Activated naive CD8-positive, alpha-beta T cell treated with anti-CD3 and anti-CD28 coated beads, Interleukin-2, amount 50 U/mL, for 24 hours (primary cell): ENCODE data around the gene MFSD2B.

Source experiments
- ATAC-seq: fragments of 150-1000 bp; cut with Tn5 transposase; one replicate; pipeline ENCODE4 v1.10.0; 2021
- DNase-seq: peaks from one replicate; pipeline ENCODE4 v3.0.0; 2021
- H3K27ac Mint-ChIP-seq: one replicate; pipeline ENCODE4 v1.8.0; 2021; ENCODE audit warnings: mild to moderate bottlenecking, mixed read lengths
- H3K27me3 Mint-ChIP-seq: one replicate; pipeline ENCODE4 v1.8.0; 2021; ENCODE audit warnings: mixed read lengths
- H3K36me3 Mint-ChIP-seq: one replicate; pipeline ENCODE4 v1.8.0; 2021; ENCODE audit warnings: low read depth, mixed read lengths
- H3K4me1 Mint-ChIP-seq: one replicate; pipeline ENCODE4 v1.8.0; 2021; ENCODE audit warnings: mixed read lengths
- H3K4me3 Mint-ChIP-seq: one replicate; pipeline ENCODE4 v1.8.0; 2021; ENCODE audit warnings: mild to moderate bottlenecking, moderate library complexity, mixed read lengths
- H3K9me3 Mint-ChIP-seq: one replicate; pipeline ENCODE4 v1.8.0; 2021; ENCODE audit warnings: mixed read lengths

MFSD2B gene

DNA sequence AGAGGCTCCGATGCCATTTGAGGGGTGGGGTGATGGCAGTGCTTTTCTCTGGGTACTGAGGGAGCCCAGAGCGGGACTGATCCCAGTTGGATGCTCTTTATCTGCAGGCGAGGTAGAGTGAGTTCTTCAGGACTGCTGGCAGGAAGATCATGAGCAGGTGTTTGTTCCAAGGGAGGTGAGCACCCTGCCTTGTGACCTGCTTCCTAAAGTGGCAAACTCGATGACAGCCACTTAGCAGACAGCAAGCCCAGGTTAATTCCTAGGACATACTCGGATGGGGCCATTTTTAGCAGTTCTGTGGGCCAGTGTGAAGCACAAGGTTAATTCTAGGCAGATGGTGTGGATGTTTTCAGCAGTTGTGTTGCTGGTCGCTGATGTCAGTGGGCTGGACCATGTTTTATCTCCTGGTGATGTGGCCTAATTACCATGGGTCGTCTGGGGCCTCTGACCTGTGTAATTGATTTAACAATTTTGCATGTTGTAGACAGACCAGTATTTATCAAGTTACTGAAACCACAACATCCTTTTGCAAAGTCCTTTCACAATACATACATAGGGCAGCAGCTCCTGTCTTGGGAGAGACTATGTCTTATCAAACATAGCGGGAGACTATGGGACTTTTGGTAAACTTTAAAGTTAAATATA lies 44.6 kb downstream of the MFSD2B start:
- no peak for ATAC-seq
- Mint-ChIP-seq H3K27ac (no peak overlapping the region), H3K4me3 (no peak overlapping the region)

DNA sequence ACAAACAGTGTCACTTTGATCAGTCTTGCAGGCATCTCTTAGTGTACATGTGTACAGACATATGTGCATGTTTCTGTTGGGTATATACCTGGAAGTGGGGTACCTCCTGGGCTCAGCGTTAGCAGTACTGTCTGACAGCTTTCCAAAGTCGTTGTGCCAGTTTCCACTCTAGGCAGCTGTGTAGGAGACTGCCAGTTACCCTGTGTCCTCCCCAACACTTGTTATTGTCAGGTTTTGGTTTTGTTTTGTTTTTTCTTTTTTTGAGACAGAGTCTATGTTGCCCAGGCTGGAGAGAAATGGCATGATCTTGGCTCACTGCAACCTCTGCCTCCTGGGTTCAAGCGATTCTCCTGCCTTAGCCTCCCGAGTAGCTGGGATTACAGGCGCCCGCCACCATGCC lies 45.9 kb downstream of the MFSD2B start:
- peaks cover 3% of the 10 kb centered on the region for H3K27me3 Mint-ChIP-seq
- no peaks in the 10 kb centered on the region for H3K4me1 Mint-ChIP-seq
- DNase-seq = no peak
- no peak overlapping the region for H3K27ac Mint-ChIP-seq
- ATAC-seq = no peak
- no peaks in the 10 kb centered on the region for H3K9me3 Mint-ChIP-seq
- no peaks in the 10 kb centered on the region for H3K36me3 Mint-ChIP-seq
- no peak overlapping the region for H3K4me3 Mint-ChIP-seq

More for the DNA sequence above, 44.6 kb downstream of the MFSD2B start:
- H3K27me3 Mint-ChIP-seq = peaks cover 3% of the 10 kb centered on the region
- H3K36me3 Mint-ChIP-seq = no peaks in the 10 kb centered on the region
- no peaks in the 10 kb centered on the region for H3K4me1 Mint-ChIP-seq
- H3K9me3 Mint-ChIP-seq = no peaks in the 10 kb centered on the region
- DNase-seq = no peak

DNA sequence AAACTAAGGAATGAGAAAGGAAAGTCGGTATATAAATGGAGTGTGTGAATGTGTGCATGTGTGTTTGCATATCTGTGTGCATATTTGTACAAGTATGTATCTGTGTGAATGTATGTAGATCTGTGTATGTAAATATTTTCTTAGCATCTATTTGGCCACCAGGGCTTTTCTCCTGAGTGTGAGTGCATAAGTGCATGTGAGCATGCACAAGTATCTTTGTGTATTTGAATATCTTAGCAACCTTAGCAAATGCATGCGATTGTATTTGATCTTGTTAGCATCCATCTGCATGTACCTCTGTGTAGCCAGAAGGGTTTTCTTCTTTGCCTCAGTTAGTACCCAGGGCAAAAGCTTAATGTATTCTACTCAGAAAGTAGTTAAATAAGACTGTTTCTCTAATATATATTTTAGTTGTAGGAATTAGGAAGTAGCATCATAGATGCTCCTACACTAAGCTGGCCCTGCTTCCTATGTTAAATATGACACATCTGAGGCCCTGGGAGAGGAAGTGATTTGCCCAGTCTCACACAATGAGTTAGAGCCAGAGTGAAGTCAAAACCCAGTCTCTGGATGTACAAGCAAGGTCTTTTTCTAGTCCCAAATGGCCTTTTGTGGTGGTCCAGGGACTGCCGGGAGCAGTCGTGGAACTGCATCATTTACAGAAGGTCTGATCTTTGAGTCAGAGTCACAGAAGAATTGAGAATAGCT lies 48.8 kb downstream of the MFSD2B start:
- no peak for DNase-seq
- H3K4me1 Mint-ChIP-seq = no peaks in the 10 kb centered on the region
- H3K4me3 Mint-ChIP-seq = no peak overlapping the region
- H3K27me3 Mint-ChIP-seq = no peaks in the 10 kb centered on the region
- no peak for ATAC-seq
- H3K27ac Mint-ChIP-seq = no peak overlapping the region
- no peaks in the 10 kb centered on the region for H3K36me3 Mint-ChIP-seq
- H3K9me3 Mint-ChIP-seq = no peaks in the 10 kb centered on the region

DNA sequence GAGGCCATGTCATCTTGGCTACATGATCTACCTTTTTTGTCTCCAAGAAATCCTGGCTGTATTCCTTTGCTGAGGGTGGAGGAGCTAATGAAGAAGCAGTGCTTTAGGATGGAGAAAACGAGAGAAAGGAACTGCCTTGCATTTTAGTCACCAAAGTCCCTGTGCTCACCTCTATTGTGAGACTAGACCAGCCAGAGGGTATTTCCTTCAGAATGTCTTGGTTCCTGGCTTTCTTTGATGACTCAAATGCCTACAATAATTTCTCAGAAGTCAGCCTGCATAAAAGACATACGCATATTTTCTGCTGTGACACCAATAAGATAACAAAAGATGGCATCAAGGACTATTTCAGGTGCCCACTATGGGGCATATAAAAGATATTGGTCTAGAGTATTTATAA lies 55.5 kb downstream of the MFSD2B start:
- DNase-seq (no peak), ATAC-seq (no peak)
- H3K4me3 Mint-ChIP-seq = no peak overlapping the region
- H3K36me3 Mint-ChIP-seq = peaks cover 12% of the 10 kb centered on the region
- H3K9me3 Mint-ChIP-seq = no peaks in the 10 kb centered on the region
- peaks cover 6% of the 10 kb centered on the region for H3K4me1 Mint-ChIP-seq
- no peak overlapping the region for H3K27ac Mint-ChIP-seq
- no peaks in the 10 kb centered on the region for H3K27me3 Mint-ChIP-seq

- DNase-seq (no peak), ATAC-seq (no peak)
- no peaks in the 10 kb centered on the region for H3K27me3 Mint-ChIP-seq
- H3K36me3 Mint-ChIP-seq = peaks cover 27% of the 10 kb centered on the region
- peaks cover 32% of the 10 kb centered on the region for H3K4me1 Mint-ChIP-seq
- H3K9me3 Mint-ChIP-seq = no peaks in the 10 kb centered on the region
- H3K4me3 Mint-ChIP-seq = no peak overlapping the region
- H3K27ac Mint-ChIP-seq = no peak overlapping the region
These were observed 62.4 kb downstream of the MFSD2B start for GRCh38 chr2:24072259-24072658.

- ATAC-seq (no peak), DNase-seq (no peak)
- Mint-ChIP-seq H3K27me3 (no peaks in the 10 kb centered on the region), H3K4me3 (peak overlapping the region; percentile 44), H3K9me3 (no peaks in the 10 kb centered on the region), H3K27ac (peak overlapping the region; percentile 73), H3K36me3 (peaks cover 22% of the 10 kb centered on the region), H3K4me1 (peaks cover 40% of the 10 kb centered on the region)
These were observed 63.9 kb downstream of the MFSD2B start for GRCh38 chr2:24073816-24074215.

- peaks cover 15% of the 10 kb centered on the region for H3K36me3 Mint-ChIP-seq
- peak overlapping the region; percentile 95 for H3K27ac Mint-ChIP-seq
- peaks cover 40% of the 10 kb centered on the region for H3K4me1 Mint-ChIP-seq
- H3K9me3 Mint-ChIP-seq = no peaks in the 10 kb centered on the region
- DNase-seq (no peak), ATAC-seq (no peak)
- peak overlapping the region; percentile 99 for H3K4me3 Mint-ChIP-seq
- H3K27me3 Mint-ChIP-seq = no peaks in the 10 kb centered on the region
These were observed 65.4 kb downstream of the MFSD2B start for GRCh38 chr2:24075259-24075658.
